ENCODE measurements around the gene VWDE.
"Not testable (repeated sequence)": the region's sequence is repeated elsewhere in the genome, so short reads cannot be mapped to it uniquely, and the experiment has no call there.

The VWDE gene

DNA sequence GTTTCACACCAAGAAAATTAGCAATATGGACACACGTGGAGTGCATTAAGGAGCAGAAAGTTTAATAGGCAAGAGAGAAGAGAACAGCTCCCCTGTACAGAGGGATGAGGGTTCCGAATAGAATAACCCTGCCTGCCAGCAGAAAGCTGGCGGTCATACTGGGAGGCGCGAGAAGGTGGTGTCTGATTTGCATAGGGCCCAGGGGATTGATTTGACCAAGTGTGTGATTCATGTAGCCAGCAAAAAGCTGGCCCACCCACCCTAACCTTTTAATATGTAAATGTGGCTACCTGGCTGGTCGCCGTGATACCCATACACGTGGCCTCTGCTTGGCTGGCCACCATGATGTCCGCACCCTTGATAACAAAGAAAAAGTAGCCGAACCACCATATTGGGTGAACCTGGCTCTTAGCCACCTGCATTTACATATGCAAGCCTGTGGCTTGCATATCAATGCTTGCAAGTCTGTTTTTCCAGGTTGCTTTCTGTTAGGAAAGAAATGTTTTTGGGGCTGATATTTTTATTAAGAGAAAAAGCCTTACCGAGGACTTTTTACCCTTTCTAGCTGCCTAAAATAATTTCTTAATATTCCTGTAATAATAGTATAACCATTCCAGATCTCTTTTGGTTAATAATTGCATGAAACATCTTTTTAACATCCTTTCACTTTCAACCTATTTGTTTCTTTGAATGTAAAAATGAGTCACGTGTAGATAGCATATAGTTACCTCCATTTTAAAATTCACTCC lies 20.5 kb upstream of the VWDE start:
- Histone ChIP-seq H3K9me3 (ENCODE audit: control insufficient read depth, insufficient read depth, low read length) (no peaks in the 10 kb centered on the region), H3K4me1 (ENCODE audit: control insufficient read depth, insufficient read depth, low read length) (peaks cover 7% of the 10 kb centered on the region; the same call in 1 of the 2 replicates), H3K27me3 (ENCODE audit: control insufficient read depth, insufficient read depth, low read length) (no peaks in the 10 kb centered on the region), H3K27ac (ENCODE audit: low read length) (no peak overlapping the region), H3K4me3 (ENCODE audit: low read length) (no peak overlapping the region), H3K36me3 (ENCODE audit: control insufficient read depth, insufficient read depth, low read length) (no peaks in the 10 kb centered on the region)
- DNase-seq (ENCODE audit: low read depth, low spot score) = peak; percentile 91
- WGBS (ENCODE audit: insufficient coverage, insufficient read length) = no CpG with 5 or more reads among the region's 12 CpGs

- DNase-seq (ENCODE audit: low read depth, low spot score) = no peak
- no peaks in the 10 kb centered on the region for H3K9me3 ChIP-seq (ENCODE audit: control insufficient read depth, insufficient read depth, low read length)
- no peak overlapping the region for H3K27ac ChIP-seq (ENCODE audit: low read length)
- H3K4me3 ChIP-seq (ENCODE audit: low read length) = no peak overlapping the region
- no peaks in the 10 kb centered on the region for H3K27me3 ChIP-seq (ENCODE audit: control insufficient read depth, insufficient read depth, low read length)
- H3K4me1 ChIP-seq (ENCODE audit: control insufficient read depth, insufficient read depth, low read length) = peaks cover 7% of the 10 kb centered on the region; the same call in 1 of the 2 replicates
- no peaks in the 10 kb centered on the region for H3K36me3 ChIP-seq (ENCODE audit: control insufficient read depth, insufficient read depth, low read length)
- WGBS (ENCODE audit: insufficient coverage, insufficient read length) = no CpG with 5 or more reads among the region's 8 CpGs
These were observed 19.8 kb upstream of the VWDE start for GRCh38 chr7:12423355-12423996.

DNA sequence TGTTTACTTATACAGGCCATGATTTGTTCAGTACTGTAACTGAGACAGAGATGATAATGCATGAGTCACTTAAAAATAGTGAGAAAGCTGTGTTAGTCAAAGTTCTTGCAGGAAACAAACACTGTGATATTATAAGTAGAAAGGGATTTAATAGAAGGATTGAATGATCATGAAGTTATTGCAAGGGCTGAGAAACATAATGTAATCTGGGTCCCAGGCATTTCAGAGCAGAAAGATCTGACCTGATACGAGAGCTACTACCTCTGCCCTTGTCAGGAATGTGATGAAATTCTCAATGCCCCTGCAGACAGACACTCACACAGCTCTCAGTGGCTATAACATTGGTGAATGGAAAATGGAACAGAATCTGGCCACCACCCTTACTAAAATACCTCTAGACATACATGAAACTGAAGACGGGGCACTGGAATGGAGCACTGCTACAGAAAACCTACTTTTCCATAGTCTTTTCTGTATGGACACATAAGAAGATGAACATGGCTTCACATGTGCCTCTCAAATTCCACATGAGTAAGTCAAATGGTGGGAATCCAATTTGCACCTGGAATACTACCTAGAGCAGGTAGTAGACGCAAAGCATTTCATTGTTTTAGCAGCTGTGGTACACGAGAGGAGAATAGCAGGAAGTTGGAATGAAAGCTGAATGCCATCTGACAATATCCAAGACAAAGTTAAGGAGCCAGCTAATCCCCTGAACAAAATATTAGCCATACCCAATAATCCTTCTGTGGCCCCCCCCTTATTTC lies 19.1 kb upstream of the VWDE start:
- Histone ChIP-seq H3K4me3 (ENCODE audit: low read length) (no peak overlapping the region), H3K36me3 (ENCODE audit: control insufficient read depth, insufficient read depth, low read length) (no peaks in the 10 kb centered on the region), H3K27me3 (ENCODE audit: control insufficient read depth, insufficient read depth, low read length) (no peaks in the 10 kb centered on the region), H3K9me3 (ENCODE audit: control insufficient read depth, insufficient read depth, low read length) (no peaks in the 10 kb centered on the region), H3K4me1 (ENCODE audit: control insufficient read depth, insufficient read depth, low read length) (peaks cover 7% of the 10 kb centered on the region; the same call in 1 of the 2 replicates), H3K27ac (ENCODE audit: low read length) (no peak overlapping the region)
- no peak for DNase-seq (ENCODE audit: low read depth, low spot score)
- no CpG with 5 or more reads among the region's 4 CpGs for WGBS (ENCODE audit: insufficient coverage, insufficient read length)

DNA sequence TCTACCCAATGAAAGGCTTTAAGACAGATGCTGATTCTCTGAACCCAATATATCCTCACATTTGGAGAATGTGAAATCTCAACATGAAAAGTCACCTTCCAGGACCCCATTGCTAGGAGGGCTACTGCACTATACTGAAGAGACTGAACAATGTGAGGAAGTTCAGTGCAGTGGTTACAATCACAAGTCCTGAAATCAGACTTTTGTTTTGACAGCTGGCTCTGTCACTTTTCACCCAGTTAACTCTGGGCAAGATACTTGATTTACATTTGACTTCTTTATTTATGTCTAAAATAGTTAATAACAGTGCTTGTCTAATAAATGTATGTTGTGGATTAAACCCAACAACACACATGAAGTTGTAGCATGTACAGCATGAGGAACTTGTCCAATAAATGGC lies 14.8 kb upstream of the VWDE start:
- H3K27ac ChIP-seq (ENCODE audit: low read length) = no peak overlapping the region
- peaks cover 6% of the 10 kb centered on the region; the same call in 1 of the 2 replicates for H3K4me1 ChIP-seq (ENCODE audit: control insufficient read depth, insufficient read depth, low read length)
- H3K27me3 ChIP-seq (ENCODE audit: control insufficient read depth, insufficient read depth, low read length) = no peaks in the 10 kb centered on the region
- no peak overlapping the region for H3K4me3 ChIP-seq (ENCODE audit: low read length)
- no peaks in the 10 kb centered on the region for H3K36me3 ChIP-seq (ENCODE audit: control insufficient read depth, insufficient read depth, low read length)
- DNase-seq (ENCODE audit: low read depth, low spot score) = no peak
- no peaks in the 10 kb centered on the region for H3K9me3 ChIP-seq (ENCODE audit: control insufficient read depth, insufficient read depth, low read length)

DNA sequence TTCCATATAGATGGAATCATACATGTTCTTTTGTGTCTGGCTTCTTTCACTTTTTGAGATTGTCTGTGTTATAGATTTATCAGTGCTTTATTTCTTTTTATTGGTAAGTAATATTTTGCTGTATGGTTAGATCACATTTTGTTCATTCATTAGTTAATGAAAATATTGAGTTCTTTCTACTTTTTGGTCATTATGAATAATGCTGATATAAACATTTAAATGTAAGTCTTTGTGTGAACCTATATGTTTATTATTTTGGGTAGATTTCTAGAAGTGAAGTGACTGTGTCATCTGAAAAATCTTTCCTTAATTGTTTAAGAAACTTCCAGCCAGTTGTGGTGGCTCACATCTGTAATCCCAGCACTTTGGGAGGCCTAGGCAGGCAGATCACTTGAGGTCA lies 11.4 kb upstream of the VWDE start:
- DNase-seq (ENCODE audit: low read depth, low spot score) = no peak
- Histone ChIP-seq H3K27ac (ENCODE audit: low read length) (no peak overlapping the region), H3K36me3 (ENCODE audit: control insufficient read depth, insufficient read depth, low read length) (no peaks in the 10 kb centered on the region), H3K9me3 (ENCODE audit: control insufficient read depth, insufficient read depth, low read length) (no peaks in the 10 kb centered on the region), H3K4me3 (ENCODE audit: low read length) (no peak overlapping the region), H3K27me3 (ENCODE audit: control insufficient read depth, insufficient read depth, low read length) (no peaks in the 10 kb centered on the region), H3K4me1 (ENCODE audit: control insufficient read depth, insufficient read depth, low read length) (no peaks in the 10 kb centered on the region)

GRCh38 chr7:12412407-12412806 lies 8.7 kb upstream of the VWDE start:
- DNase-seq (ENCODE audit: low read depth, low spot score) = no peak
- WGBS (ENCODE audit: insufficient coverage, insufficient read length) = no CpG with 5 or more reads among the region's 1 CpG

DNA sequence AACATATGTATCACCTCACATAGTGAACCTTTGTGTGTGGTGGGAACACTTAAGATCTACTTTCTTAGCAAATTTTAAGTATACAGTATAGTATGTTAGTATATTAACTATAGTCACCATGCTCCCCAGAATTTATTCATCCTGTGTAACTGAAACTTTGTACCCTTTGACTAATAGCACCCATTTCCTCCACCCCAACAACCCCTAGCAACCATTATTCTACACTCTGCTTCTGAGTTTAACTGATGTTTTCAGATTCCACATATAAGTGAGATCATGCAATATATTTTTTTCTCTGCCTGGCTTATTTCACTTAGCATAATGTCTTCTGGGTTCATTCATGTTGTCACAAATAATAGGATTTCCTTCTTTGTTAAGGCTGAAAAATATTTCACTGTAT lies 6.9 kb upstream of the VWDE start:
- Histone ChIP-seq H3K4me3 (ENCODE audit: low read length) (no peak overlapping the region), H3K27ac (ENCODE audit: low read length) (no peak overlapping the region), H3K27me3 (ENCODE audit: control insufficient read depth, insufficient read depth, low read length) (no peaks in the 10 kb centered on the region), H3K4me1 (ENCODE audit: control insufficient read depth, insufficient read depth, low read length) (no peaks in the 10 kb centered on the region; the same call in 1 of the 2 replicates), H3K36me3 (ENCODE audit: control insufficient read depth, insufficient read depth, low read length) (no peaks in the 10 kb centered on the region), H3K9me3 (ENCODE audit: control insufficient read depth, insufficient read depth, low read length) (no peaks in the 10 kb centered on the region)
- DNase-seq (ENCODE audit: low read depth, low spot score) = no peak

More at GRCh38 chr7:12412407-12412806, 8.7 kb upstream of the VWDE start:
- Histone ChIP-seq H3K36me3 (ENCODE audit: control insufficient read depth, insufficient read depth, low read length) (no peaks in the 10 kb centered on the region), H3K27ac (ENCODE audit: low read length) (no peak overlapping the region), H3K4me3 (ENCODE audit: low read length) (no peak overlapping the region), H3K27me3 (ENCODE audit: control insufficient read depth, insufficient read depth, low read length) (no peaks in the 10 kb centered on the region), H3K4me1 (ENCODE audit: control insufficient read depth, insufficient read depth, low read length) (no peaks in the 10 kb centered on the region; the same call in 1 of the 2 replicates), H3K9me3 (ENCODE audit: control insufficient read depth, insufficient read depth, low read length) (no peaks in the 10 kb centered on the region)

GRCh38 chr7:12409097-12409711 lies 5.5 kb upstream of the VWDE start:
- Histone ChIP-seq H3K27ac (ENCODE audit: low read length) (no peak overlapping the region), H3K36me3 (ENCODE audit: control insufficient read depth, insufficient read depth, low read length) (no peaks in the 10 kb centered on the region), H3K4me3 (ENCODE audit: low read length) (no peak overlapping the region), H3K9me3 (ENCODE audit: control insufficient read depth, insufficient read depth, low read length) (no peaks in the 10 kb centered on the region), H3K27me3 (ENCODE audit: control insufficient read depth, insufficient read depth, low read length) (no peaks in the 10 kb centered on the region), H3K4me1 (ENCODE audit: control insufficient read depth, insufficient read depth, low read length) (no peaks in the 10 kb centered on the region; the same call in 1 of the 2 replicates)
- no peak for DNase-seq (ENCODE audit: low read depth, low spot score)
- no CpG with 5 or more reads among the region's 4 CpGs for WGBS (ENCODE audit: insufficient coverage, insufficient read length)

DNA sequence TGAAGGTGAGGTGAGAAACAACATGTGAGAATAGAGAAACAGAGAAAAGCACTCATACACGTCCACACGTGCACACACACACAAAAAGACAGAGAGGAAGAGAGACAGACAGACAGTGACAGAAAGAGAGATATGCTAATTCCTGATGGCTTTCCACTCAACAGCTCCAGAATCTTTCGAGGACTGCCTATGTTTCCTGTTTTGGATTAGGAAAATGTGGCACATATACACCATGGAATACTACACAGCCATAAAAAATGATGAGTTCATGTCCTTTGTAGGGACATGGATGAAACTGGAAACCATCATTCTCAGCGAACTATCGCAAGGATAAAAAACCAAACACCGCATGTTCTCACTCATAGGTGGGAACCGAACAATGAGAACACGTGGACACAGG lies 4.0 kb upstream of the VWDE start:
- not testable (repeated sequence) for H3K27me3 ChIP-seq (ENCODE audit: control insufficient read depth, insufficient read depth, low read length); H3K27ac ChIP-seq (ENCODE audit: low read length); H3K36me3 ChIP-seq (ENCODE audit: control insufficient read depth, insufficient read depth, low read length); DNase-seq (ENCODE audit: low read depth, low spot score); H3K9me3 ChIP-seq (ENCODE audit: control insufficient read depth, insufficient read depth, low read length); H3K4me3 ChIP-seq (ENCODE audit: low read length); H3K4me1 ChIP-seq (ENCODE audit: control insufficient read depth, insufficient read depth, low read length)
- no CpG with 5 or more reads among the region's 8 CpGs for whole genome bisulfite sequencing (ENCODE audit: insufficient coverage, insufficient read length)

- no peaks in the 10 kb centered on the region for H3K36me3 ChIP-seq (ENCODE audit: control insufficient read depth, insufficient read depth, low read length)
- H3K27ac ChIP-seq (ENCODE audit: low read length) = no peak overlapping the region
- no CpG with 5 or more reads among the region's 3 CpGs for WGBS (ENCODE audit: insufficient coverage, insufficient read length)
- no peaks in the 10 kb centered on the region; the same call in 1 of the 2 replicates for H3K9me3 ChIP-seq (ENCODE audit: control insufficient read depth, insufficient read depth, low read length)
- no peaks in the 10 kb centered on the region for H3K27me3 ChIP-seq (ENCODE audit: control insufficient read depth, insufficient read depth, low read length)
- no peak overlapping the region for H3K4me3 ChIP-seq (ENCODE audit: low read length)
- no peak for DNase-seq (ENCODE audit: low read depth, low spot score)
- H3K4me1 ChIP-seq (ENCODE audit: control insufficient read depth, insufficient read depth, low read length) = no peaks in the 10 kb centered on the region
These were observed 1.3 kb downstream of the VWDE start for GRCh38 chr7:12402365-12402725.

Data from iPS DF 6.9 (cell line).